Hindlimb muscle (tissue), 1 donor: Measurements from ENCODE around the gene KPNA3. TPM values are rescaled to one million over a fixed set of nuclear protein-coding genes. Genes with fewer than 3 reads are reported as not detected.
A peak's percentile ranks its signal among the peaks of the same experiment; 100 is the strongest.
"Not testable (repeated sequence)": the region's sequence is repeated elsewhere in the genome, so short reads cannot be mapped to it uniquely, and the experiment has no call there.

Experiments used
- DNase-seq: peaks from one replicate; pipeline ENCODE4 v3.0.0-alpha.2; 2013
- polyA plus RNA-seq: library from polyadenylated mRNA; unstranded; fragments of 120-200 nt; gene quantifications from one replicate; pipeline ENCODE4 v1.2.1, GENCODE V29; 2013; ENCODE audit not compliant: insufficient read length

Gene KPNA3
- polyA plus RNA-seq, 1 donor, result 37.4 TPM

- no peak for DNase-seq
These were observed 46.4 kb downstream of the KPNA3 start for GRCh38 chr13:49746111-49746510.

DNA sequence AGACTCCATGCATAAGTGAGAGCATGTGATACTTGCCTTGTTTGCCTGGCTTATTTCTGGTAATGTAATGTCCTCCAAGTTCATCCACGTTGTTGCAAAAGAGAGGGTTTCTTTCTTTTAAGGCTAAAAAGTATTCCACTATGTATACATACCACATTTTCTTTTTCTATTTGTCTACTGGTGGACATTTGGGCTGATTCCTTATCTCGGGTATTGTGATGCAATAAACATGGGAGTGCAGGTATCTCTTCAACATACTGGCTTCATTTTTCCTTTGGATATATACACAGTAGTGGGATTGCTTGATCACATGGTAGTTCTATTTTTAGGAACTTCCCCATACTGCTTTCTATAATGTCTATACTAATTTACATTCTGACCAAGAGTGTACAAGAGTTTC, 51.6 kb downstream of the KPNA3 start:
- no peak for DNase-seq

DNA sequence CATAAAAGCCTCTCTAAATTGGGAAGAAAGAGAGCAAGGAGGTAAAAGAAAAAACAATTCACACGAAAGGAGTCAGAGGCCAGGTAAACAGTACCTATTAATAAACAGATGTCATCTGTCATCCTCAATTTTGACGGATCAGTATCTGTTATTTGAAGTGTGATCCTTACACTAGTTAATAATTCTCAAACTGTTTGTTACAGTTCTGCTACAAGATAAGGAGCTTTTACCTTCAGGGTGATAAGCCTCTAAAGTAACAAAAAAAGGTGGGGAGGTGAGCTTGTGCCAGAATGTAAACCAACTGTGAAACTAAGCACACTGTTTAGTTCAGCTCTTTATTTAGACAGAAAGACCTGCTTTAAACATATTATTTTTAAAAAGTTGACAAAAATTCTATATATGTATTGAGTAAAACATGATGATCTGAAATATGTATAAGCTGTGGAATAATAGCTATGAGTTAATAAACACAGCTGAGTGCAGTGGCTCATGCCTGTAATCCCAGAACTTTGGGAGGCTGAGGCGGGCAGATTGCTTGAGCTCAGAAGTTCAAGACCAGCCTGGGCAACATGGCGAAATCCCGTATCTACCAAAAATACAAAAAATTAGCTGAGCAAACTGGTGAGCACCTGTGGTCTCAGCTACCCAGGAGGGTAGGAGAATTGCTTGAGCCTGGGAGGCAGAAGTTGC, 52.8 kb downstream of the KPNA3 start:
- DNase-seq, result no peak

DNA sequence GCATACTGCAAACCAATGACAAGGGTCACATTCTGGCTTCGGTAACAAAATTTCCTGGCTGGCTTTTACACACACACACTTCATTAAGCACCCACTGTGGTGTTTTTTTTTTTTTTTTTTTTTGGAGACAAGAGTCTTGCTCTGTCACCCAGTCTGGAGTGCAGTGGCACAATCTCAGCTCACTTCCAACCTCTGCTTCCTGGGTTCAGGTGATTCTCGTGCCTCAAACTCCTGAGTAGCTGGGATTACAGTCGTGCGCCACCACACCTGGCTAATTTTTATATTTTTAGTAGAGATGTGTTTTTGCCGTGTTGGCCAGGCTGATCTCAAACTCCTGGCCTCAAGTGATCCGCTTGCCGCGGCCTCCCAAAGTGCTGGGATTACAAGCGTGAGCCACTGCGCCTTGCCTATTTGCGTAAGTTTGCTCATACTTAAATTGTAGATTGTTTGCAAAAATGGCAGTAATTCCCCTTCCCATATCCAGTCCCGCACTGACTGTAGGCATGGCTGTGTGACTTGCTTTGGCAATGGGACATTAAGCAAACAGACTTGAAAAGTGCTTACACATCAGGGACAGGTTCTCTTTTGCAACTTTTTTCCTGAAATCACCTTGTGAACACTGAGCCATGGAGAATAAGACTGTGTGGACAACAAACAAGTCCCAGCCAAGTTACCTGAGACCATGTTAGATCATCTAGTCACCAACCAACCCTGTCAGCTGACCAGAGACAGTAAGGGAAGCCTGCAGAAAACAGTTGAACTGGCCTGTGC, 59.1 kb downstream of the KPNA3 start:
- DNase-seq, result peak; percentile 1

- no peak for DNase-seq
These were observed 60.7 kb downstream of the KPNA3 start for GRCh38 chr13:49731766-49732165.

DNA sequence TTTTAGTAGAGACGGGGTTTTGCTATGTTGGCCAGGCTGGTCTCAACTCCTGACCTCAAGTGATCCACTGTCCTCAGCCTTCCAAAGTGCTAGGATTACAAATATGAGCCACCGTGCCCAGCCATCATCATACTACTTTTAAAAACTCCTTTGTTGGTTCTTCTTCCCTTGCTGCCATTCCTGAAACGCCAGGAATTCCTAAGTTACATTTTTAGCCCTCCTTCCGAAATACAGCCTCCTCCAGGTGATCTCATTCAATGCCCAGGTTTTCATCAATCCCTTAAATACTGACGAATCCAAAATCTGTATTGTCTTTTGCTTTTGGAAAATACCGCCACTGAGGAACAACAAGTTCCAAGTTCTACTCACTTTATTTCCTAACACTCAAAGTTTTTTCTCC, 75.9 kb downstream of the KPNA3 start:
- no peak for DNase-seq

DNA sequence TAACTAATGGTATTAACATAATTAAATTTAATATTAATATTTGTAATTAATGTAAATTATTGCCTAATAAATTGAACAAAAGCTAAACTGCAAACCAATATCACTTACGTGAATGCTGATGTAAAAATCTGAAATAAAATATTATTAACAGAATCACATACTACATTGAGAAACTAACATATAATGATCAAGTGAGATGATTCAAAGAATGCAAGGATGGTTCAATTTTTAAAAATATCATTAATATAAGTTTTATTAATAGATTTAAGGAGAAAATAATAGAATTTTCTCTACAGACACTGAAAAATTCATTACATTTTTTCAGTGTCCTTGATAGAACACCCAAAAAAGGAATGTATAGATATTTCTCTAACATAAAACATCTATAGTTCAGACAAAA, 77.7 kb downstream of the KPNA3 start:
- no peak for DNase-seq

GRCh38 chr13:49711218-49711863, 81.1 kb downstream of the KPNA3 start:
- DNase-seq, result no peak

GRCh38 chr13:49704264-49704663, 88.2 kb downstream of the KPNA3 start:
- DNase-seq, result not testable (repeated sequence)

DNA sequence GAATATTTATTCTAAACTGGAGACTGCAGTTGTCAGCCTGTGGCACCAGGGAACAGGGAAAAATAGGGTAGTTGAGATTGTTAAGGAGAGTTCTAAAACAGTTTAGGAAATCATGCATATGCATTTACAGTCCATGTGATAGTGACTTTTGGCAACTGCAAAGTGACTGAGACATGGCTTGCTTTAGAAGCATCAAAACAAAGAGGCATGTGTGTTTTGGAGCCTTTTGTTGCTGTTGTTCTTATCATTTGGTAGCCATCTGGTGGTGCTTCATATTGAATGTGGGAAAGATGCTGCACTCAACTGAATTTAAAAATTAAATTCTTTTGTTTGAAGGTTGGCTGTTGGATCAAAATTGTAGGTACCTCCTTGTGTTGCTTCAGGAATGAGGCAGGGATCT, 91.0 kb downstream of the KPNA3 start:
- no peak for DNase-seq

- no peak for DNase-seq
These were observed 95.0 kb downstream of the KPNA3 start for GRCh38 chr13:49697468-49697867.

- no peak for DNase-seq
These were observed 98.0 kb downstream of the KPNA3 start for GRCh38 chr13:49694446-49694845.

DNA sequence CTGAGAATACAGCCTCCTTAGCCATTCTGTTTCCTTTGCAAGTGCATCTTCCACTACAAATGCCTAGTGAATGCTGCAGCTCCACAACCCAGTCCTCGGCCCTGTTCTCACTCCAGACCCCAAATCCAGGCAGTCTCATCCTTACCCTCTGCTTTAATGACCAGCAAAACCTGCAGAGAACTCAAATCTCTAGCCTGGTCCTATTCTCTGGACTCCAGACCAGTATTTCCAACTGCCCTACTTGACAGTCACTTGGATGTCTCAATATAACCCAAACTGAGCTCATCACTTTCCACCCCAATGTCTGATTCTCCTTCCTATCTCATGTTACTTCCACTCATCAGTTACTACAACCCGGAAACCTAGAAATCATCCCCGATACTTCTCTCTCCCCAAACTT, 98.6 kb downstream of the KPNA3 start:
- no peak for DNase-seq

DNA sequence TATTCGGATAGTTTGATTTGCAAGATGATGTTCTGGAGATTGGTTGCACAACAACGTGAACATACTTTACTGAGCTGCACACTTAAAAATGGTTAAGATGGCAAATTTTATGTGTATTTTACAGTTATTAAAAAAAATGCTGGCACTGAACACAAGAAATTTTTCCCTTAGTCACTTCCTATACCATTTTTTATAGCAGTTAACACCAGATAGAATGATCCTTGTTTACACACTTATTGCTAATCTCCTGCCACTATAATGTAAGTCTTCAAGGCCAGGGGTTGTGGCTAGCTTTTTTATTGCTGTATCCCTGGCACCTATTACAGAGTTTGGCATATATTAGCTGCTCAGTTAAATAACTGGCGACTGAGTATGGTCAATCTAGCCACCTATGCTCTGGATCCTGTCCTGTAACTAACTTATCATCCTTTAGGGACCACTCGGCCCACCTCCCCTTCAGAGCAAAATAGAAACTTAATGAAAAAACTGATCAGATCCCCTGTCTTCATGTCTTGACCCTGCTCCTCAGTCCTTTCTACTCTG, 99.2 kb downstream of the KPNA3 start:
- DNase-seq, result no peak

- peak; percentile 92 for DNase-seq
These were observed 101.3 kb downstream of the KPNA3 start, which contains the start of gene EBPL for GRCh38 chr13:49690995-49691784. TSS of gene EBPL (minus strand) at chr13:49691486. CDS start at chr13:49691424, 62 bp downstream.

- DNase-seq, result peak; percentile 26
These were observed 102.1 kb downstream of the KPNA3 start for GRCh38 chr13:49690133-49690994.

- DNase-seq, result no peak
These were observed 109.0 kb downstream of the KPNA3 start for GRCh38 chr13:49683489-49683888.

DNA sequence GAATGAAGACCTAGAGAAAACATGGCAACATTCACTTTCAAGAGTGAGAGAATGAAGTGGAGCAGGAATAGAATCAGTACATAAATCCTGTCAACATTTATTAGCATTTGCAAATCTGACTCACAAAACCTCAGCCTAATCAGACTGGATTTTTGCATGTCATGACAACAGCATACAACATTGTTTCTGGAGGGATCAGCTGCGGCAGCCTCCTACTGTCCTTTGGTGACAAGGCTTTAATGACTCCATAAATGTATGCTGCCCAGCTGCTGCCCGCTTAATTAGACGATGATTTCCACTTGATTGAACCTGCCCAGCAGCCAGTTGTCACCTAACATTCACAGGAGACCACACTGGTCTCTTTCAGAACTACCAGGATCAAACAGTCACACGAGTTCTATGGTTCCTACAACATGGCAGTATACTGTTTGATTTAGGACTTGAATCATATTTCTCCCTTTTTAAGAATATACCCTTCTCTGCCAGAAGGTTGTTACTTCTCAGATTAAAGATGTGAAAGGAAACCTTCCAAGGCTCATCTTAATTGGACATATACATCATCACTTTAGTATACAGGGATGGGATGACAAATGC, 110.5 kb downstream of the KPNA3 start:
- no peak for DNase-seq

- no peak for DNase-seq
These were observed 113.2 kb downstream of the KPNA3 start for GRCh38 chr13:49679246-49679645.

DNA sequence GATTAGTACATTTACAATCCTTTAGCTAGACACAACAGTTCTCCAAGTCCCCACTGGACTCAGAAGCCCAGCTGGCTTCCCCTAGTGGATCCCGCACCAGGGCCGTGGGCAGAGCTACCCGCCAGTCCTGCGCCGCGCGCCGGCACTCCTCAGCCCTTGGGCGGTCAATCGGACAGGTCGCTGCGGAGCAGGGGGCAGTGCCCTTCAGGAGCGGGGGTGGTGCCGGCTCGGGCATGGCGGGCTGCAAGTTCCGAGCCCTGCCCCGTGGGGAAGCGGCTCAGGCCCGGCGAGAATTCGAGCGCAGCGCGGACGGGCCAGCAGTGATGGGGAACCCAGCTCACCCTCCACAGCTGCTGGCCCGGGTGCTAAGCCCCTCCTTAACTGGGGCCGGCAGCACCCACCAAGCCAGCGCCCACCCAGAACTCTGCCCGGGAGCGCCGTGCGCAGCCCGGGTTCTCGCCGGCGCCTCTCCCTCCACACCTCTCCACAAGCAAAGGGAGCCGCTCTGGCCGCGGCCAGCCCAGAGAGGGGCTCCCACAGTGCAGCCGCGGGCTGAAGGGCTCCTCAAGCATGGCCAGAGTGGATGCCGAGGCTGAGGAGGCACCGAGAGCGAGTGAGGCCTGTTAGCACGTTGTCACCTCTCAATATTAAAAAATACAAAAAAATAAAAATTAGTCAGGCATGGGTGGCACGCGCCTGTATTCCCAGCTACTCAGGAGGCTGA, 114.1 kb downstream of the KPNA3 start:
- no peak for DNase-seq
